Mammary epithelial cell (primary cell): ENCODE measurements around the gene MMEL1.
"Not testable (repeated sequence)": the region's sequence is repeated elsewhere in the genome, so short reads cannot be mapped to it uniquely, and the experiment has no call there.

ENCODE experiments used
- CTCF ChIP-seq, 2 donors: IDR thresholded peaks in 1 of 2; conservative IDR thresholded peaks in 1 of 2; 2 replicates each; pipeline ENCODE4 v1.5.1; 2011 to 2012; ENCODE audit warnings: inconsistent platforms in 2 of 2, low read length in 2 of 2, mild to moderate bottlenecking in 2 of 2, control low read depth in 1 of 2, low read depth in 1 of 2; ENCODE audit not compliant: insufficient read depth in 1 of 2; ENCODE audit errors: extremely low read depth in 1 of 2
- EZH2 ChIP-seq: IDR thresholded peaks from 2 replicates; pipeline ENCODE4 v1.6.1; 2012; ENCODE audit warnings: low read length, inconsistent platforms, borderline replicate concordance

DNA sequence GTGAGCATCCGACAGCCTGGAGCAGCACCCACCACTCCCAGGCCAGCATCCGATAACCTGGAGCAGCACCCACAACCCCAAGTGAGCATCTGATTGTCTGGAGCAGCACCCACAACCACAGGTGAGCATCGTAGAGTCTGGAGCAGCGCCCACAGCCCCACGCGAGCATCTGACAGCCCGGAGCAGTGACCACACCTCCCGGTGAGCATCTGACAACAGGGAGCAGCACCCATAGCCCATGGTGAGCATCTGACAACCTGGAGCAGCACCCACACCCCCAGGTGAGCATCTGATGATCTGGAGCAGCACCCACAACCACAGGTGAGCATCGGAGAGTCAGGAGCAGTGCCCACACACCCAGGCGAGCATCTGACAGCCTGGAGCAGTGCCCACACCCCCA is 25.1 kb upstream of the MMEL1 start:
- TF ChIP-seq EZH2; CTCF (conservative IDR thresholded peaks at IDR 0.05 in 1 of 2, IDR thresholded peaks at IDR 0.05 in 1 of 2; ENCODE audit: extremely low read depth in 1 of 2, insufficient read depth in 1 of 2, low read depth in 1 of 2, low read length in 2 of 2): not testable (repeated sequence)
